Lower leg skin (tissue), 3 donors: ENCODE data around the gene WBP1.

Experiments used
- POLR2A ChIP-seq, 2 donors: fragments of 450-650 bp; IDR thresholded peaks; one replicate each; pipeline ENCODE4 v1.6.1; 2016 to 2017; ENCODE audit warnings: antibody characterized with exemption in 2 of 2, mild to moderate bottlenecking in 1 of 2, moderate library complexity in 1 of 2
- TF ChIP-seq, protein P1 (sequence below), 3 donors: fragments of 450-650 bp; IDR thresholded peaks; one replicate each; pipeline ENCODE4 v1.5.1; 2016; ENCODE audit warnings: antibody characterized with exemption in 3 of 3, mild to moderate bottlenecking in 3 of 3, moderate library complexity in 2 of 3

- TF ChIP-seq, protein P1, sequence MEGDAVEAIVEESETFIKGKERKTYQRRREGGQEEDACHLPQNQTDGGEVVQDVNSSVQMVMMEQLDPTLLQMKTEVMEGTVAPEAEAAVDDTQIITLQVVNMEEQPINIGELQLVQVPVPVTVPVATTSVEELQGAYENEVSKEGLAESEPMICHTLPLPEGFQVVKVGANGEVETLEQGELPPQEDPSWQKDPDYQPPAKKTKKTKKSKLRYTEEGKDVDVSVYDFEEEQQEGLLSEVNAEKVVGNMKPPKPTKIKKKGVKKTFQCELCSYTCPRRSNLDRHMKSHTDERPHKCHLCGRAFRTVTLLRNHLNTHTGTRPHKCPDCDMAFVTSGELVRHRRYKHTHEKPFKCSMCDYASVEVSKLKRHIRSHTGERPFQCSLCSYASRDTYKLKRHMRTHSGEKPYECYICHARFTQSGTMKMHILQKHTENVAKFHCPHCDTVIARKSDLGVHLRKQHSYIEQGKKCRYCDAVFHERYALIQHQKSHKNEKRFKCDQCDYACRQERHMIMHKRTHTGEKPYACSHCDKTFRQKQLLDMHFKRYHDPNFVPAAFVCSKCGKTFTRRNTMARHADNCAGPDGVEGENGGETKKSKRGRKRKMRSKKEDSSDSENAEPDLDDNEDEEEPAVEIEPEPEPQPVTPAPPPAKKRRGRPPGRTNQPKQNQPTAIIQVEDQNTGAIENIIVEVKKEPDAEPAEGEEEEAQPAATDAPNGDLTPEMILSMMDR (IDR thresholded peaks at IDR 0.05) = no peak
- TF ChIP-seq POLR2A (IDR thresholded peaks at IDR 0.05) = no peak
Measured at GRCh38 chr2:74448771-74449170, 9.5 kb upstream of the WBP1 start.
